Left kidney (tissue), 2 donors: ENCODE measurements around the gene PRKN. TPM values are rescaled to one million over a fixed set of nuclear protein-coding genes. Genes with fewer than 3 reads are reported as not detected.

Source experiments
- DNase-seq: peaks from one replicate; pipeline ENCODE4 v3.0.0-alpha.2; 2013
- polyA plus RNA-seq: library from polyadenylated mRNA; unstranded; fragments of 120-200 nt; gene quantifications from one replicate; pipeline ENCODE4 v1.2.1, GENCODE V29; 2013; ENCODE audit not compliant: insufficient read length

PRKN gene
- polyA plus RNA-seq, 1 donor, result 7.7 TPM

DNA sequence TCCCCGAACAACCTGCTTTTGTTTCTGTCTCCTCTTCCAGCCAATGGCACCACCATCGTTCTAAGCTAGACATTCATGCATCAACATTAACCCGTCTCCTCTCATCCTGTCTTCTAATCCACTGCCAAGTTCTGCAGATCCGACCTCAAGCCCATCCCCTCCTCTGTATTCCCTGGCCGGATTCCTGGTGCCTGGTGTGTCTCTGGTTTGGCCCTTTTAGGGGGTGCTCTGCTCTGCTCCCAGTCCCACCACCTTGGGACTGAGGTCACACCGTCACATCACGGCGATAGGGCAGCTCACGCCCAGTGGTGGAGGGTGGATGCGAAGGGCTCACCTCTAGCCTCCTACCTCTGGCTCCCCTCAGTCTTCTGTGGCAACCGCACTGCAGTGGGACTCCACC, 1351.2 kb downstream of the PRKN start:
- no peak for DNase-seq

DNA sequence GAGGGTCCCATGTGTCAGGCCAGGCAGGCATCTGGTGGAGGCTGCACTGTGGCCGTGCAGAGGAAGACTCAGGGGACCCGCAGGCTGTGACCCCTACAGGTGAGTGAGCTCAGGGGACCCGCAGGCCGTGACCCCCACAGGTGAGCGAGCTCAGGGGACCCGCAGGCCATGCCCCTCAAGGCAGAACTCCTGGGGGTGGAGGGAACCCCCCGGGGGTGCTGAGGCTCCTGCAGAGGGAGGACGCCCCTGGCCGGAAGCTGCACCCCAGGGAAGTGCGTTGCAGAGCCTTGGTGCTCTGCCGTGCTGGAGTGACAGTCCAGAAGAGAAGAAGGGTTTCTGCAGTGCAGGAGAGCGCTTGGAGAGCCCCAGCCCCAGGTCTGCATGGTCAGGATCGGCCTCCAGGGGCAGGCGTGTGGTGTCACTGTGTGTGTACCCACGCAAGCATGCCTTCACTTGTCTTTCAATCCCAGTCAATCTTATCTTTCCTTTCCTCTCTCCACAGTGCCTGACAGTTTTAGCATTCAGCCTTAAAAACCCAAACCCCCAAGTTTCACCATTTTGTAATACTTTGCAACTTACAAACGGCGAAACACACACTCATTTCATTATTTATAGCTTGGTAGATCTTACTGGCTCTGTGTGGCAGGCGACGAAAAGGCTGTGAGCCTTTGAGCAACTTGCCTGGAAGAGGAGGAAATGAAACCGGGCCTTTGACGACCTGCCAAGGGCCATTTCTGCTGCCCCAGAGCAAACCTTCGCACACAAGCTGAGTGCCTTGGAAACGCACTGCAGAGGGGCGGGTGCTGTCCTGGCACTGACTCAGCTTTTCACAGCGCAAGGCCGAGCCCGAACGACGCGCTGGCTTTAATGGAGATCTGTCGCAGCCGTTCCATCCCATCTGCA, 1352.3 kb downstream of the PRKN start:
- DNase-seq, result no peak

DNA sequence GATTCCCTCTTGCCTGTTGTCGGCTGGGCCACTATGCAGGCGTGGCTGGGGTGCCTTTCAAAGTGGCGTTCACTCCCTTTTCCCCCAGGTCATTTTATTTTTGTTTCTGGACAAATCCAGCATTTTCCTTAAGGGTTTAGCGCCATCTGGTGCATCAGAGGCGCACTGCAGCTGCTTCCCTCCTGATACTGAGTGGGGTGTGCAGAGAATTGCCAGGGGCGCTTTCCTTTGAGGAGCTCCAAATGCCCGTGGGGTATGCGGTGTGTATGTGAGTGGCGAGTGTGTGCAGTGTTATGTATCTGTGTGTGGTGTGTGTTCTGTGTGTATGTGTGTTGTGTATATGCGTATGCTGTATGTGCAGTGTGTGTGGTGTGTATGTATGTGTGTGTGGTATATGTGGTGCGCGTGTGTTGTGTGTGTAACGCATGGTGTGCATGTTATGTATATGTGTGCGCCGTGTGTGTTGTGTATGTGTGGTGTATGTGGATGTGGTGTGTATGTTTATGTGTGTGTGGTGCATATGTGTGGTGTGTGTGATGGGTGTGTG, 1353.6 kb downstream of the PRKN start:
- peak; percentile 68 for DNase-seq

DNA sequence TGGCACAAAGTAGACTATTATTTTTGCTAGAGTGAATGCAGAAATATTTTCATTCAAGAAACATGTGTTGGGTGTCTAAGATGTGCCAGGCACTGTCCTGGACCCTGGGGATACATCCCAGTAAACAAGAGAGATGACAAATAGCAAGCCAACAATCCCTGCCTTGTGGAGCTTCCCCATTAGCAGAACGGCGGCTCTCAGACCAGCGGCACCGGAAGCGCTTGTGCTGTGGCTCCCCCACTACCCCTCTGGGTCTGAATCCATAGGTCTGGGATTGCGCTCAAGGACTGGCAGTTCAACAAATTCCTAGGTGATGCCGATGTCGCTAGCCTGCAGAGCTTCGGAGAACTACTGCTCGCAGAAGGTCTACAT, 1355.2 kb downstream of the PRKN start:
- DNase-seq, result no peak

DNA sequence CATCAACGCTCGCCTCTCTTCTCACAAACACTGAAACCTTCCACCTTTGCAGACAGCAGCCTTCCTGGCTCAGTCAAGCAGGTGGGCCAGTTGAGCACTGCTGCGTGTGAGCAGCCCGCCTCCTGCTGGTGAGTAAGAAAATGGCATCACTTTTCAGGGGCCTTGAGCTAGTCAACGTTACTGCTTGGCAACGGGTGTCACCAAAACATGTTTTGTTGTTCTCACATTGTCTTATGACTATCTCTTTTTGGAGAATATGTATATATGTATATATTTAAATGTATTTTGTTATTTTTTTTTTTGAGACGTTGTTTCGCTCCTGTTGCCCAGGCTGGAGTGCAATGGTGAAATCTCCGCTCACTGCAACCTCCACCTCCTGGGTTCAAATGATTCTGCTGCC, 1356.7 kb downstream of the PRKN start:
- peak; percentile 50 for DNase-seq

DNA sequence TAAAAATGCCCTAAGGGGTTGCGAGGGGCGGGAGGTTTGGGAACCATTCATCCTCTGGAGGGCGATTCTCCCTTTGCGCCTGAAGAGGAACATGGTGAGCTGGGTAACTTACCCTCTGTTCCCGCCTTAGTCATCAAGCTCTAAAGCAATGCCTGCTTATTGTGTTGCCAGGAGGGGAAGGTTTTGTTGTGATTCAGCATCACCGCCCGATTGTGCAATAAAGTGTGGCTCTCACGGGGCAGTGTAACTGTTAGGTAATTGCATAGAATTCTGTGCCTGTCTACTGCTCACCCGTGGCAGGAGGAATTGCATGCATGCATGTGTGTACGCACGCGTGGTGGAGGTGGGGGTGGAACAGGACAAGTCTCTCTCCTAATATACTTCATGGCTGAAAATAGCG, 1358.2 kb downstream of the PRKN start:
- peak; percentile 31 for DNase-seq

DNA sequence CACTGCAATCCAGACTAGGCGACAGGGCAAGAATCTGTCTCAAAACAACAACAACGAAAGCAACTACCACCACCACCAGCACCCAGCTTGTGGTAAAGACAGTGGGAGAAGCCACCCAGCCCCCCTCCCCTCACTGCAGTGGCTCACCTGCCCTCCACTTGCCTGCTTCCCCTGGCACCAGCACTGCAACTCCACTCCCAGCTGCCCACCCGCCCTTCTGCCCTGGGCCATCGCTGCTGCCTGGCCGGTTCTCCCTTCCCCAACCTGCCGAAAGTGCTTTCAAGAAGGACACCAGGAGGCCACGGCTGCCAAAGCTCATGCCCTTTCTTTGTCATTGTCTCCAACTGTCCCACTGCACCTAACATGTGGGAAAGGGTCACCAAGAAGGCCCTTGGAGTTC, 1359.1 kb downstream of the PRKN start:
- DNase-seq, result no peak

DNA sequence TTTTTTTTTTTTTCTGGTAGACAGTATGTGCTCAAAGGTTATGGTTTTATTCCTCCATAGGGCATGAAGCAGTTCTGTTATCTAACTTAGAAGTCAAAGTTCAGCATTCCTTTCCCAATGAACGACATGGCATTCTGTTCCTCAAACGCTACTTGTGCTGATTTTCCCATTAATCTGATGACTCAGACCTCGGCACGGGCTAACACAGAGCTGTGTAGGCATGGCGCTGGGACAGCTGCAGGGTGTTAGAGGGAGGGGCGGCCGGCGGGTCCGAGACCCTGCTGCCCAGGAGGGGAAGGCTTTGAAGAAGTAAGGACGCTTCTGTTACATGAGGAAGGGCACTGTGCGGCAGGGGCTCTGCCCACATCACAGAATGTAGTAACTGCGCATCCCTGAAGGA, 1360.1 kb downstream of the PRKN start:
- no peak for DNase-seq

DNA sequence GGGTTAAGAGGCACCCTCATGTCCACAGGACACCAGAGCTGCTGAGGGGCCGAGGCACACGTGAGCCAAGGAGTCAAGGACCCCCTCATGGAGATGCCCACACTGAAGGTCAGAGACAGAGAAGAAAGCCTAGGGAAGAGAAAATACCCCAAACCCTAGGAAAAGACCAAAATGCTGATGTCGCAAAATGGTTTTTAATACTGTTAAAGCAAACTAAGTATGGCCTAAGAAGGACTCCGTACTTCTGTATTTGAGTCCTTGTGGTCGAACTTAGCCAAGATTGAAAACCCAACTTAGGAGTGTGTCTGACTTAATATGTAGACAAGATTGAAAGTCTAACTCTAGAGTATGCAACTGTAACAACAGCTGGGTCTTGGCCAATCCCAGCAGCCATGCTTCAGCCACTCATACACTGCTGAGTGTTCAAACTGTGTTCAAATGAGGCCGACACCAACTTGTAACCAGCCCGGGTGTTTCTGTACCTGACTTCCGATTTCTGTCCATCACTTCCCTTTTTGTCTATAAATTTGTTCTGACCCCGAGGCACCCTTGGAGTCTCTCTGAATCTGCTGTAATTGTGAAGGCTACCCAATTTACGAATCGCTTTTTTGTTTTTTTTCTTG, 1361.2 kb downstream of the PRKN start:
- no peak for DNase-seq

DNA sequence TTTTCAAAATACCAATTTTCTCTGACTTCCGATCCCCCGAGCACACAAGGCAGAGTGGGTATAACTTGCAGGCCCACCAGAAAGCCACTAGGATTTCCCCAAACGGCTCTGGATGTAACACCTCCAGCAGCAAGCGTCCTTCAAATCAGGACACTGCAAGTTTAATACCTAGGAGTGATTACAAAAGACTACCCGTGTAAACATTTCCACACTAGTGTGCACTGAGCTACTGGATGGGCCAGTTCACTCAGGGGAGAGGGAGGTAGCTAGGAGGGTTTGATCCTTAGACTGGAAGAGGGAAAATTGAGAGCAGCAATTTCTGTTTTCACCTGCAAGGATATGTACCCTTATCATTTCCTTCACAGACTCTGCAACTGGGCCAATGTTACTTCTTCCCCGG, 1361.9 kb downstream of the PRKN start:
- no peak for DNase-seq

DNA sequence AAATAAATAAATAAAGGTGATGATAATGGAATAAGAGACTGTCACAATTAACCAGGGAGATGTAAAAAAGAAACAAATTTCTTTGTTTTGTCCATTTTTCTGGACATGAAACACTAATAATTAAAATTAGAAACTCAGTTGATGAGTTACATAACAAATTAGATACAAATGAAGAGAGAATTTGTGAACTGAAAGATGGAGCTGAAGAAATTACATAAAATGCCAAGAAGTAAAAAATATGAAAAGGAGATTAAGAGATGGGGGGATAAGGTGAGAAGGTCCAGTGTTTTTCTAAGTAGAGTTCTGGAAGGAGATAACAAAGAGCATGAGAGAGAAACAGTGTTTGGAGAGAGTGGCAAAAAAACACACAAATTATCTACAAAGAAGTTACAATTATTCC, 1364.3 kb downstream of the PRKN start:
- DNase-seq, result no peak

DNA sequence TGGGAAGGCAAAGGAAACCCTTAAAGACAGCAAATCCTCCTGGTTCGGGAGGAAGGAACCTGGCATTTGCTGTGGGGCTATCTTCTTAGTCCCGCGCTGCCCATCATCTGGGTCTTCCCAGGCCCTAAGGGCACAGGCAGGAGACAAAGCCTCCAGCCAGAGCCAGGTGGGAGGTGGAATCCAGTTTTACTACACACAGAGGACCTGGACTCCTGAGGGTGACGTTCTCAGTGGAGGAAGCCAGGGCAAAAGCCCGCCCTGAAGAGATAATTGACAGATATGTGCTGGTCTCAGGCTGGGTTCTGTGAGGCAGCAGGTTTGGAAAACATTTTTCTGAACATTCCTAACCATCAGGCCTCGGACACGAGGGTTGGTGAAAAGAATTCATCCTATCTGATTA, 1365.3 kb downstream of the PRKN start:
- no peak for DNase-seq

DNA sequence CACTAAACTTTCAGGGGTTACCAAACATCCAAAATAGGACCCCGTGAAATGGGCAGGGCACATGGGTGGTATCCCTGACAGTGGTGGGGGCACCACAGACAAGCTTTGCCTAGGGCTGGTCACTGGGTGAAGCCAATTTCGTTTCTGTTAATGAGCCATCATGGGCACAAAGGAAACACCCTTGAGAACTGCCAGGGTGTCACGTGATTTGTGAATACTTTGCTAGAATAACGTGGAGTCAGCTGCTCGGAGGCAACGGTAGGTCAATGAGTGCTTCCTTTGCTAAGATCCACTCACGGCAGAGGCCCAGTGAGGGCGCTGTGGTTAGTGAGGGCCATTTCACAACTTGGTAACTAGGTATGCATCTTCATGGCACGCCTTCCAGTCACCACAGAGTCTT, 1366.0 kb downstream of the PRKN start:
- DNase-seq, result no peak

DNA sequence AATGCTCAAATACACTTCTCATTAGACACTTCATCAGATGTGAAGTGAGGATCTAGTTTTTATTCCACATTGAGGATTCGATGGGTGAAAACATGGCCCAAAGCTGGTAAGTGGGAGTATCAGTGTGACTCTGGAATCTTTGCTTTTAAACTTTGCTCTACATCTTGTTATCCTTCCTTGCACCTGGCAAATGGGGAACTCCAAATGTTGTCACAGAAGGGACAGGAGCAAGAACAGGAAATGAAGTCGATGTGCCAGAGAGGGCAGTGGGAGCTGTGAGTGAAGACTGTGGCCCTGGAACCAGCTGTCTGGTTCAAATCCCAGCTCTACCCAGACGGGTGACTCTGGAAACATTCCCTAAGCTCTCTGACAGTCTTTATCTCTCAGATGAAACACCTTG, 1367.0 kb downstream of the PRKN start:
- no peak for DNase-seq

DNA sequence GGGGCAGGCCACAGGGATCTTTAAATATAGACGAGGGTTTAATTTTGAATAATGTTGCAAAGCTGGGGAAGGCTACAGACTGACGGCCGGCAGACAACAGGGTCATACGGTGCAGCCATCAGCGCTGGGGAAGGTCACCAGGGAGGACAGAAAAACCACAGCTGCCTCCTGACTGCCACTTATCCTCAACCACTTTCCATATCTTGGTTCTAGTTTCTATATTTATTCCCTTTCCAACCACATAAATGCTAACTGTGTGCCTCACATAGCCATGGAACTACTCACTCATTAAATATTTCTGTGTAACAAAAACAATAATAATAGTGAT, 1368.0 kb downstream of the PRKN start:
- DNase-seq, result no peak

DNA sequence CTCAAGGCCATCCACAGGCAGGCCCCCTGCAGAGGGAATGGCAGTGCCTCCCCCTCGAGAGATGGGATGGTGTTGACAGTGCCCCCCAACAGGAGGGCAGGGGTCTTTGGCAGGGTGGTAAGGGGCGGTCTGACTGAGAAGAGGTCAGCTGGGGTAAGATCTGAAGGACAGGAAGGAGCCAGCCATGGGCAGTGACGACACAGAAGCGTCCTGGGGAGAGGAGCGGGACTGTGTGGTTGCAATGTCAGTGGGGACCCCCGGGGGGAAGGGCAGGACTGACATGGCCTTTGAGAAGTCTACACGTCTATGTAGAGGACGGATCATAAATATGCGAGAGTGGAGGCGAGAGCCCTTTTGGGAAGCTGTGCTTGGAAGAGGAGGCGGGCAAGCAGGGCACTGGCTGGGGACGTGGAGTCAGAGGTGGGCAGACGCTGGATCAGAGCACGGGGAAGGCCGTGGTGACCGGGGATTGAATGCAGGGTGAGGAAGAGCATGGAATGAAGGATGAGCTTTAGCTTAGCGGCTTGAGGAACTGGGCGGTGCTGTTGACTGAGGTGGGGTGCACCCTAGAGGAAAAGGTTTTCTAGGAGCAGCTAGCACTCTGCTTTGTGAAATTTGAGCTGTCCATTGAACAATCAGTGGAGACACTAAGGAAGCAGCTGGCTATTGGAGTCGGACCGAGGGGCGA, 1371.3 kb downstream of the PRKN start:
- no peak for DNase-seq

DNA sequence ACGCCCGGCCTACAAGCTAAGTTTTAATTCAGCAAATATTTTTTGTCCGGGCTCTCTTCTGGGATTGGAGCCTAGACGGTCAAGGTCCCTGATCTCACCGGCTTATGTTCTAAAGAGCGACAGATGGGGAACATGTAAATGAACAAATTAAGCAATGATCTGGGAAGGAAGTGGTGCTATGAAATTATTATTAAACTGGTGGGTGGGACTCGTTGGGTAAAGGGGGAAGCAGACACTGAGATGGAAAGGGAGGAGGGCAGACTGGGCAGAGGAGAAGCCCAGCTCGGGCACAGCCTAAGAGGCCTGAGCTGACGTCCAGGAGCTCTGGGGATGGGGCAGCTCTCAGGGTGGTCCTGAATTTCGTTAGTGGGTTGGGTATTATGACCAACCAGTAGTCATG, 1371.9 kb downstream of the PRKN start:
- no peak for DNase-seq

DNA sequence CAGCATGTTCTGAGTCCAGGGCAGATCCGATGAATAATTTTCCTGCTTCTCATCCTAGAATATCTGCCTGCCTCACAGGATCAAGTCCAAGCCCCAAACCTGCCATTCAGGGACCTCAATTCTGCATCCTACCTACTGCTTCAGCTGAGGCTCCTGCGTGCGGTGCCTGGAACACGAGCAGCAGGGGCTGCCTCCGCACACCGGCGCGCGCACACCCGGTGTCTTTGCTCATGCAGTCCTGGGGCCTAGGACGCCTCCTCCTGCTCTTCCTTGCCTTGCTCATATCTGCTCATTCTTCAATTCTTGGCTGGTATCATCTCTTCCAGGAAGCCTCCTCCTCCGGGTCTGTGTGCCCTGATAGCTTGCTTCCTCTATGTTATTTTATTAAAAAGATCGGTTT, 1372.6 kb downstream of the PRKN start:
- DNase-seq, result no peak

DNA sequence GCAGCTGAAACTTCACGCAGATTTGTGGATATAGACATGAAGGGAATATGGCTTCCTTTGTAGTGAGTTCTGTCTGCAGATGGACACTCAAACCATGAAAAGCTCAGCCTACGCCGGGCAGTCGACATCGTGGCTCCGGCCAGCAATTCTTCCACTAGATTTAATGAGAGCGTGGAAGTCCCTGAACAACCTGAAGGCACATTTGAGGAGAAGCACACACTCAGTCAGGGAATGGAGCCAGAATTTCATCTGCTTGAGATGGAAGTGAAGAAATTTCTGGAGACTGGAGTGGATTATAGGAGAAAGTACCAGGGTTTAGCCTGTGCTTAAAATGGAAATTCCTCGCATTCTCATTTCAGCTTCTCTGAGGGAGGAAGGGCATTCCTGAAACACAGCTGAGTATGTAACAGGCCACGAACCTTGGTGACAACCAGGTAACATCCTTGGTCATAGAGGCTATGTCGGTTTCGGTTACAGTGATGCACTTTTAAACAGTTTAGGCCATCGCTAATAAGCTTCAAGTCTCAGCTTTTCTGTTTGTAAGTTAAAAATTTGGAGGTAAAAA, 1373.2 kb downstream of the PRKN start:
- DNase-seq, result no peak

DNA sequence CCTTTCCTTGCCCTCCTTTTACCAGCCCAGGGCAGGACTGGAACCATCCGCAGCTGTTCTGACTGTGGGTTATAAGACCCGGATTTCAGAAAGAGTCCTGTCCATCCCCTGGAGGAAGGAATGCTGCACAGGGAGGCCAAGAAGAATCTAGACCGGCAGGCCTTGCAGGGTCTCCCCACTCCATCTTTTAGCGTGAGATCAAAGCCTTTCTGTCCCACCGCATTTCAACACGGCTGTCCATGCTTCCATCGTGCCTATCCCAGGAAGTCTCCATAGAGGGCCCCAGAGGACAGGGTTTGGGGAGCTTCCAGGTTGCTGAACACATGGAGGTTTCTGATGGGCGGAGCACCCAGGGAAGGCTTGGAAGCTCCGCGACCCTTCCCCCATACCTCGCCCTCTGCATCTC, 1374.4 kb downstream of the PRKN start:
- DNase-seq, result no peak

DNA sequence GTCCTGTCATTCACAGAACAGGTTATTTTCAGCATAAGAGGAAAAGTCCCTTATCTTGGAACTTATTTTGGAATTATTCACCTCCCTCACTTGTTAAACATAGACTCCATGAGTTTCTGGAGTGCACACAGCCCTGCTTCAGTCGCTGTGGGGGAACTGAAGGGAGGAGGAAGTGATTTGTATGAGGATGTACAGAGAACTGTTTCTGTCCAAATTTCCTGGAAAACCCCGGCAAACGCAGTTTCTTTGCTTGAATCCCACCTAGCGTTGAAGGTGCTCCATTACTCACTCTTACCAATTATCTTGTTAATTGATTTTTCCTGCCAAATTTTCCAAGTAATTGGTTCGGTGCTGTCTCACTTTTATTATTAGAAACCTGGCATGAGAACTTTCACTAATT, 1375.7 kb downstream of the PRKN start:
- no peak for DNase-seq

DNA sequence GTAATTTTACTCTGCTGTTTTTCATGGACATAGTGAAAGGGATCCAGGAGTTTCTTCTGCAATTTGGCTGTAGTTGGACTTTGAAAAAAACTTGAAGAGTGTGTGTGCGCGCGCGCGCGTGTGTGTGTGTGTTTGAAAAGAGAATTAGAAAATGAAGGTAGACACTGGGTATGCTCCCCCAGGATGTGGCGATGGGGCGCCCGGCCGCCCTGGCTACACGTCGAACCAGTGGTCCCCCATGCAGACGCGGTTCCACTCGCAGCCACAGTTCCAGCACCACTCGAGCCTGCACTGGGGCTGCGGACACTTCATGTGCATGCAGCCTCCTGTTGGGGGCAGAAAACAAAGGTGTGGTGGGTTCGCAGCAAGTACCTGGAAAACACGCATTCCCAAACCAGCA, 1377.7 kb downstream of the PRKN start:
- no peak for DNase-seq

DNA sequence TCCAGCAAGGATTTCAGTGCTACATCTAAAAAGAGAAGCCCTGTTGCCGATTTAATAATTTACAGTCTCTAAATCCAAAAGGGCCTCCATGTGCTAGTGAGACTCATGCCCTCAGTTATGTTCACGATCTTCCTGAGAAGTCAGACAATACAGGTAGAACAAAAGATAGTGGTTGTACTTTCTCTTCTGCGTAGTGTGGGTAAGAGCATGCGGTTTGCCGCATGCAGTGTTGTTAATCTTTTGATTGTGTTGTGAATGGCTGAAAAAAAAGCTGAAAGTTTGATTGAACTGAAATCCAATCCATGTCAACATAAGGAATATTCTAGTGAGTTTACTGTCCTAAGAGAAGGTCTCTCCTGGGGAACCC, 1379.0 kb downstream of the PRKN start:
- DNase-seq, result no peak
